Fibroblast of lung (primary cell): ENCODE measurements around the gene PLEKHG4B. TPM values are rescaled to one million over a fixed set of nuclear protein-coding genes. Genes with fewer than 3 reads are reported as not detected.

ENCODE experiments used
- DNase-seq, 2 donors: peaks; one replicate each; pipeline versions ENCODE4 v3.0.0 to v3.0.0-alpha.2; 2010; ENCODE audit warnings: low read depth in 2 of 2
- H2AFZ ChIP-seq: 2 replicates; pipeline ENCODE4 v1.5.1; 2012; ENCODE audit warnings: low read length, control low read depth, inconsistent platforms
- H3K27ac ChIP-seq: 2 replicates; pipeline ENCODE4 v1.5.1; 2011; ENCODE audit warnings: low read length, control low read depth; ENCODE audit not compliant: insufficient read depth
- H3K27me3 ChIP-seq: 2 replicates; pipeline ENCODE4 v1.5.1; 2011; ENCODE audit warnings: mild to moderate bottlenecking, low read length; ENCODE audit not compliant: control insufficient read depth, insufficient read depth
- H3K36me3 ChIP-seq: 2 replicates; pipeline ENCODE4 v1.5.1; 2011; ENCODE audit warnings: low read length; ENCODE audit not compliant: control insufficient read depth, insufficient read depth
- H3K4me1 ChIP-seq: 2 replicates; pipeline ENCODE4 v1.5.1; 2011; ENCODE audit warnings: low read length; ENCODE audit not compliant: control insufficient read depth, insufficient read depth; ENCODE audit errors: extremely low read depth
- H3K4me2 ChIP-seq: 2 replicates; pipeline ENCODE4 v1.5.1; 2011; ENCODE audit warnings: low read length, control low read depth; ENCODE audit not compliant: insufficient read depth; ENCODE audit errors: extremely low read depth
- H3K4me3 ChIP-seq, 4 experiments: fragments of 200-600 bp in 1 of 4; sonication (generic) in 1 of 4; replicated peaks in 1 of 4; 2 replicates each; pipeline ENCODE4 v1.5.1; 2011 to 2016; ENCODE audit warnings: low read length in 4 of 4, low read depth in 3 of 4, mild to moderate bottlenecking in 3 of 4, control low read depth in 2 of 4, inconsistent platforms in 1 of 4, mixed read lengths in 1 of 4; ENCODE audit not compliant: insufficient read depth in 1 of 4; ENCODE audit errors: control extremely low read depth in 1 of 4
- H3K79me2 ChIP-seq: 2 replicates; pipeline ENCODE4 v1.5.1; 2012; ENCODE audit warnings: mild to moderate bottlenecking, low read length, inconsistent platforms; ENCODE audit not compliant: control insufficient read depth, insufficient read depth
- H3K9ac ChIP-seq: 2 replicates; pipeline ENCODE4 v1.5.1; 2011; ENCODE audit warnings: mild to moderate bottlenecking, low read length, control low read depth; ENCODE audit not compliant: insufficient read depth
- H3K9me3 ChIP-seq: 2 replicates; pipeline ENCODE4 v1.5.1; 2012; ENCODE audit warnings: low read depth, low read length; ENCODE audit not compliant: control insufficient read depth, insufficient read depth
- H4K20me1 ChIP-seq: 2 replicates; pipeline ENCODE4 v1.5.1; 2011; ENCODE audit warnings: low read length; ENCODE audit not compliant: control insufficient read depth, insufficient read depth; ENCODE audit errors: extremely low read depth
- CTCF ChIP-seq, 2 donors: IDR thresholded peaks in 1 of 2; conservative IDR thresholded peaks in 1 of 2; 1 replicate in 1 of 2; 2 replicates in 1 of 2; pipeline ENCODE4 v1.5.1; 2011 to 2012; ENCODE audit warnings: low read length in 2 of 2, control low read depth in 1 of 2, inconsistent platforms in 1 of 2, low read depth in 1 of 2, mild to moderate bottlenecking in 1 of 2
- EZH2 ChIP-seq: IDR thresholded peaks from 2 replicates; pipeline ENCODE4 v1.5.1; 2012; ENCODE audit warnings: low read length, control low read depth, mild to moderate bottlenecking; ENCODE audit errors: missing control alignments
- polyA plus RNA-seq, 2 donors: library from polyadenylated mRNA; depleted of rRNA in 1 of 2; stranded (reverse) in 1 of 2; unstranded in 1 of 2; fragments of >200 nt; gene quantifications; 2 replicates each; pipeline ENCODE4 v1.2.1, GENCODE V29; 2011 to 2012; ENCODE audit warnings: missing spikeins in 1 of 2
- total RNA-seq: library from RNA; depleted of rRNA; stranded (reverse); fragments of >200 nt; gene quantifications from 2 replicates; pipeline ENCODE4 v1.2.1, GENCODE V29; 2014

The PLEKHG4B gene
- total and polyA plus RNA-seq, 2 donors (not counting 1 experiment from before 2014, with no cell fraction given) = under 0.01 to 0.08 TPM

- no peak for DNase-seq
- no peak overlapping the region for H3K27ac ChIP-seq
- no peak overlapping the region for H3K4me3 ChIP-seq
Measured at GRCh38 chr5:136901-137300, 44.9 kb downstream of the PLEKHG4B start.

GRCh38 chr5:137741-138140, 45.8 kb downstream of the PLEKHG4B start:
- TF ChIP-seq CTCF (conservative IDR thresholded peaks at IDR 0.05 in 1 of 2, IDR thresholded peaks at IDR 0.05 in 1 of 2; ENCODE audit: low read depth in 1 of 2, low read length in 2 of 2) = no peak
- no peak for TF ChIP-seq EZH2

More at GRCh38 chr5:136901-137300, 44.9 kb downstream of the PLEKHG4B start:
- Histone ChIP-seq H4K20me1 (no peaks in the 10 kb centered on the region), H3K9me3 (no peaks in the 10 kb centered on the region), H3K79me2 (no peaks in the 10 kb centered on the region), H3K36me3 (no peaks in the 10 kb centered on the region), H2AFZ (no peak overlapping the region), H3K27me3 (no peaks in the 10 kb centered on the region), H3K9ac (no peak overlapping the region), H3K4me1 (no peaks in the 10 kb centered on the region), H3K4me2 (no peak overlapping the region)
- TF ChIP-seq EZH2 (no peak), CTCF (conservative IDR thresholded peaks at IDR 0.05 in 1 of 2, IDR thresholded peaks at IDR 0.05 in 1 of 2; ENCODE audit: low read depth in 1 of 2, low read length in 2 of 2) (no peak)

GRCh38 chr5:138936-139335, 47.0 kb downstream of the PLEKHG4B start:
- Histone ChIP-seq H3K27me3 (no peaks in the 10 kb centered on the region), H3K9ac (no peak overlapping the region), H4K20me1 (no peaks in the 10 kb centered on the region), H3K4me2 (no peak overlapping the region), H2AFZ (no peak overlapping the region), H3K79me2 (no peaks in the 10 kb centered on the region), H3K4me3 (no peak overlapping the region), H3K27ac (no peak overlapping the region), H3K36me3 (no peaks in the 10 kb centered on the region), H3K9me3 (no peaks in the 10 kb centered on the region), H3K4me1 (no peaks in the 10 kb centered on the region)
- TF ChIP-seq EZH2 (no peak), CTCF (conservative IDR thresholded peaks at IDR 0.05 in 1 of 2, IDR thresholded peaks at IDR 0.05 in 1 of 2; ENCODE audit: low read depth in 1 of 2, low read length in 2 of 2) (no peak)
- no peak for DNase-seq

More at GRCh38 chr5:137741-138140, 45.8 kb downstream of the PLEKHG4B start:
- no peak overlapping the region for H3K9ac ChIP-seq
- H3K27ac ChIP-seq = no peak overlapping the region
- no peak overlapping the region for H2AFZ ChIP-seq
- no peak overlapping the region for H3K4me3 ChIP-seq
- DNase-seq = no peak
- H3K4me2 ChIP-seq = no peak overlapping the region
- H3K27me3 ChIP-seq = no peaks in the 10 kb centered on the region
- no peaks in the 10 kb centered on the region for H3K79me2 ChIP-seq
- no peaks in the 10 kb centered on the region for H3K4me1 ChIP-seq
- H3K9me3 ChIP-seq = no peaks in the 10 kb centered on the region
- no peaks in the 10 kb centered on the region for H4K20me1 ChIP-seq
- H3K36me3 ChIP-seq = no peaks in the 10 kb centered on the region
